Smooth muscle cell (in vitro differentiated cells): ENCODE results near the gene PDCD1. TPM values are rescaled to one million over a fixed set of nuclear protein-coding genes. Genes with fewer than 3 reads are reported as not detected.
"Not testable (repeated sequence)": the region's sequence is repeated elsewhere in the genome, so short reads cannot be mapped to it uniquely, and the experiment has no call there.

ENCODE experiments used
- DNase-seq: peaks from one replicate; lab custom pipeline; 2025; ENCODE audit not compliant: unreplicated experiment; lab: John Stamatoyannopoulos, UW
- H2AFZ ChIP-seq: fragments of 200-600 bp; sonication (generic); 2 replicates; pipeline ENCODE4 v1.6.0; 2016; ENCODE audit warnings: antibody characterized with exemption, low read depth, mild to moderate bottlenecking
- H3F3A ChIP-seq: fragments of 200-600 bp; sonication (generic); 2 replicates; pipeline ENCODE4 v1.6.0; 2017; ENCODE audit warnings: antibody characterized with exemption, low read depth
- H3K27ac ChIP-seq: fragments of 200-600 bp; sonication (generic); 2 replicates; pipeline ENCODE4 v1.5.1; 2016; ENCODE audit warnings: low read depth, mild to moderate bottlenecking
- H3K27me3 ChIP-seq: fragments of 200-600 bp; sonication (generic); 2 replicates; pipeline ENCODE4 v1.6.1; 2016; ENCODE audit warnings: low read depth, mild to moderate bottlenecking
- H3K36me3 ChIP-seq: fragments of 200-600 bp; sonication (generic); 2 replicates; pipeline ENCODE4 v1.5.1; 2016; ENCODE audit warnings: low read depth
- H3K4me1 ChIP-seq: fragments of 200-600 bp; sonication (generic); 2 replicates; pipeline ENCODE4 v1.5.1; 2016; ENCODE audit warnings: low read depth
- H3K4me2 ChIP-seq: fragments of 200-600 bp; sonication (generic); 2 replicates; pipeline ENCODE4 v1.6.0; 2016; ENCODE audit warnings: mild to moderate bottlenecking
- H3K4me3 ChIP-seq: fragments of 200-600 bp; sonication (generic); 2 replicates; pipeline ENCODE4 v1.5.1; 2016; ENCODE audit warnings: mild to moderate bottlenecking
- H3K79me2 ChIP-seq: fragments of 200-600 bp; sonication (generic); 2 replicates; pipeline ENCODE4 v1.6.0; 2016; ENCODE audit warnings: low read depth, mild to moderate bottlenecking
- H3K9ac ChIP-seq: fragments of 200-600 bp; sonication (generic); 2 replicates; pipeline ENCODE4 v1.6.0; 2016; ENCODE audit warnings: low read depth
- H3K9me3 ChIP-seq: fragments of 200-600 bp; sonication (generic); replicated peaks from 2 replicates; pipeline ENCODE4 v1.5.1; 2016; ENCODE audit warnings: low read depth
- H4K20me1 ChIP-seq: fragments of 200-600 bp; sonication (generic); 2 replicates; pipeline ENCODE4 v1.6.0; 2016; ENCODE audit warnings: low read depth
- WGBS: methylation state at CpG from one replicate; pipeline ENCODE4 v1.1.7; 2016; ENCODE audit warnings: low lambda C conversion rate; 5-methylcytosine and 5-hydroxymethylcytosine counted together
- polyA plus RNA-seq: library from polyadenylated mRNA; unstranded; fragments of >200 nt; fragmentation: Nextera tagmentation; extraction: Ambion mirVana; gene quantifications from 2 replicates; pipeline ENCODE4 v1.2.1, GENCODE V29; 2016
- total RNA-seq: library from RNA; depleted of rRNA; stranded (reverse); fragments of >200 nt; gene quantifications from 2 replicates; pipeline ENCODE4 v1.2.3, GENCODE V29; 2014
- TF ChIP-seq, protein P1 (sequence below): fragments of 200-600 bp; sonication (generic); IDR thresholded peaks from 2 replicates; pipeline ENCODE4 v1.5.1; 2017; ENCODE audit warnings: borderline replicate concordance, mild to moderate bottlenecking, antibody characterized with exemption; ENCODE audit not compliant: insufficient read depth, poor library complexity, severe bottlenecking

PDCD1 gene
- total and polyA plus RNA-seq, 2 experiments from 2014 or later: not detected

DNA sequence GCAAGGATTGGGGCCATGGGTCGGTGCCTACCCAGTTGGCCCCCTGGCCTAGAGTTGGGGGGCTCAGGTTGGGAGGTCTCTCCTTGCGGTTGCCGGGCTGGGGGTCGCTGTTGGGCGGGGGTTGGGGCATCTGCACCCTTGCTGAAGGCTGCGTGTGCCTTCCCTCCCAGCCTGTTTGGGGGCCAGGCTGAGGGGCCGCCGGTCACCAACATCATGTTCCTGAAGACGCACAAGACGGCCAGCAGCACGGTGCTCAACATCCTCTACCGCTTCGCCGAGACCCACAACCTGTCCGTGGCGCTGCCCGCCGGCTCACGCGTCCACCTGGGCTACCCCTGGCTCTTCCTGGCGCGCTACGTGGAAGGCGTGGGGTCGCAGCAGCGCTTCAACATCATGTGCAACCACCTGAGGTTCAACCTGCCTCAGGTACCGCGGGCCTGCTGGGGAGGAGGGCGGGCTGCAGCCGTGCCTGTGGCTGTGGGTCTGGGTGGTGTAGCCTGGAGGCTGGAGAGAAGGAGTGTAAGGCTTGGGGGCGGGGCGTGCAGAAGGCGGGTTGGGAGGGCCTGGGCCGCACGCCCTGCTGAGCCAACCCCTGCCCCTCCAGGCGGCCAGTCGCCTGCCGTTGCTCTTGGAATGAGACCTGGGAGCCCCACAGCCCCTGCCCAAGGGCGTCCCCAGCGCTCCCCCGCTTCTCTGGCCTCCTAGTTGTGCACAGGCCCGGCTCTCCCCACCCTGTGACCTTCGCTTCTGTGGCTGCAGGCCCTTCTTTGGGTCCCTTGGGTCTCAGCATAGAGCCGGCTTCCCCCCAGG is 56.9 kb downstream of the PDCD1 start:
- Histone ChIP-seq H3K27ac (no peak overlapping the region), H4K20me1 (no peaks in the 10 kb centered on the region), H3K9me3 (no peaks in the 10 kb centered on the region), H3K4me3 (no peak overlapping the region), H3K4me2 (no peak overlapping the region), H2AFZ (no peak overlapping the region), H3K9ac (no peak overlapping the region), H3F3A (no peaks in the 10 kb centered on the region), H3K4me1 (peaks cover 5% of the 10 kb centered on the region), H3K79me2 (no peaks in the 10 kb centered on the region), H3K27me3 (no peaks in the 10 kb centered on the region), H3K36me3 (no peaks in the 10 kb centered on the region)
- TF ChIP-seq, protein P1, sequence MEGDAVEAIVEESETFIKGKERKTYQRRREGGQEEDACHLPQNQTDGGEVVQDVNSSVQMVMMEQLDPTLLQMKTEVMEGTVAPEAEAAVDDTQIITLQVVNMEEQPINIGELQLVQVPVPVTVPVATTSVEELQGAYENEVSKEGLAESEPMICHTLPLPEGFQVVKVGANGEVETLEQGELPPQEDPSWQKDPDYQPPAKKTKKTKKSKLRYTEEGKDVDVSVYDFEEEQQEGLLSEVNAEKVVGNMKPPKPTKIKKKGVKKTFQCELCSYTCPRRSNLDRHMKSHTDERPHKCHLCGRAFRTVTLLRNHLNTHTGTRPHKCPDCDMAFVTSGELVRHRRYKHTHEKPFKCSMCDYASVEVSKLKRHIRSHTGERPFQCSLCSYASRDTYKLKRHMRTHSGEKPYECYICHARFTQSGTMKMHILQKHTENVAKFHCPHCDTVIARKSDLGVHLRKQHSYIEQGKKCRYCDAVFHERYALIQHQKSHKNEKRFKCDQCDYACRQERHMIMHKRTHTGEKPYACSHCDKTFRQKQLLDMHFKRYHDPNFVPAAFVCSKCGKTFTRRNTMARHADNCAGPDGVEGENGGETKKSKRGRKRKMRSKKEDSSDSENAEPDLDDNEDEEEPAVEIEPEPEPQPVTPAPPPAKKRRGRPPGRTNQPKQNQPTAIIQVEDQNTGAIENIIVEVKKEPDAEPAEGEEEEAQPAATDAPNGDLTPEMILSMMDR: no peak
- 74% methylated on average over 33 of the region's 44 CpGs for WGBS
- no peak for DNase-seq

DNA sequence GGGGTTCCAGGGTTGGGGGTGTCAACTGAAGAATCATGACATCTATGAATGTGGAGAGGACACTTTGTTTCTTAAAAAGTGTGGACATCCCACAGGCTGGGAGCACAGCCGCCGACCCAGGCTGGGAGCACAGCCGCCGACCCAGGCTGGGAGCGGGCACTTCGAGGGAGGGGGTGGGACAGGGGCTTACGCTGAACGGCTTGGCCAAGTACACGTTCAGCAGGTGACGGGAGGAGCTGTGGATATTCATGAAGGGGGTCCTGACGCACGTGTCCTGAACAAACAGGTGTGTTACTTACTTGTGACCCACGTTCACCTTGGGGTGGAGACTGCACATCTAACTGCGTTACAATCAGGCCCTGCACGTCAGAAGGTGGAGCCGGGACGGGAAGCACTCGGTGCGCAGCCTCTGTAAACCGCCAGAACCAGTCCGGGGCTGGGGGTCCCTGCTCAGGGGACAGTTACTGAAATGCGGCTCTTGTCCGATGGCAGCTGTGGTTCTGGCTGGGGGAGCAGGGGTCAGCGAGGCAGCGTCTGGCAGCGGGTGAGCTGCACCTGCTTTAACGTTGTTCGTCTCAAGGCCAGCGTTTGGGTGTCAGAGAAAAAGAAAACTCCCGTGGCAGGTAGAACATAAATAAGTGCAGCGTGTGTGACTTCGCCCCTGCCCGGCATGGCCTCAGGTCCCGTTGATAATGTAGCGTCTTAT is 58.3 kb downstream of the PDCD1 start:
- DNase-seq, H3K27ac ChIP-seq, H4K20me1 ChIP-seq, H3K4me2 ChIP-seq, H3K79me2 ChIP-seq, H2AFZ ChIP-seq, H3K9ac ChIP-seq, H3K27me3 ChIP-seq, H3K36me3 ChIP-seq, H3K4me1 ChIP-seq, H3F3A ChIP-seq, H3K4me3 ChIP-seq, H3K9me3 ChIP-seq: not testable (repeated sequence)
- 93% methylated on average over 35 of the region's 35 CpGs for WGBS

Other genes with a start within 250 kb of the PDCD1 start
- gene THAP4, start 221.7 kb downstream of the PDCD1 start, total RNA-seq: 20.8 and 23.1 TPM in 2 replicates
- 38.8 and 47.2 TPM in 2 replicates for gene THAP4, start 221.7 kb downstream of the PDCD1 start, polyA plus RNA-seq
- 60.4 and 70.3 TPM in 2 replicates for gene ATG4B, start 221.2 kb downstream of the PDCD1 start, total RNA-seq
- 91.3 and 96.4 TPM in 2 replicates for gene ATG4B, start 221.2 kb downstream of the PDCD1 start, polyA plus RNA-seq
- gene DTYMK, start 172.1 kb downstream of the PDCD1 start, total RNA-seq: 22.2 TPM in 2 replicates
- 58.9 and 65.8 TPM in 2 replicates for gene DTYMK, start 172.1 kb downstream of the PDCD1 start, polyA plus RNA-seq
- gene ING5, start 156.9 kb downstream of the PDCD1 start, total RNA-seq: 6.7 and 35.0 TPM in 2 replicates
- gene ING5, start 156.9 kb downstream of the PDCD1 start, polyA plus RNA-seq: 10.6 and 15.2 TPM in 2 replicates
- 3.7 and 7.0 TPM in 2 replicates for gene D2HGDH, start 124.3 kb downstream of the PDCD1 start, total RNA-seq
- gene D2HGDH, start 124.3 kb downstream of the PDCD1 start, polyA plus RNA-seq: 18.7 and 20.7 TPM in 2 replicates
- not detected in 2 replicates for gene GAL3ST2, start 82.1 kb downstream of the PDCD1 start, total RNA-seq
- gene GAL3ST2, start 82.1 kb downstream of the PDCD1 start, polyA plus RNA-seq: 0.34 TPM in 2 replicates
- gene NEU4, start 49.7 kb downstream of the PDCD1 start, total RNA-seq: not detected in 2 replicates
- gene NEU4, start 49.7 kb downstream of the PDCD1 start, polyA plus RNA-seq: 0.10 TPM in 1 of 2 replicates, not detected in the other
- gene RTP5, start 10.8 kb upstream of the PDCD1 start, total RNA-seq: not detected in 2 replicates
- not detected in 2 replicates for gene RTP5, start 10.8 kb upstream of the PDCD1 start, polyA plus RNA-seq